BJ (cell line): ENCODE measurements around the gene OSM. TPM values are rescaled to one million over a fixed set of nuclear protein-coding genes. Genes with fewer than 3 reads are reported as not detected.

ENCODE experiments used
- CTCF ChIA-PET: fragments of 350-600 bp; formaldehyde crosslinking; extraction: SDS; loops from one replicate; lab custom pipeline; 2021; ENCODE audit warnings: antibody characterized with exemption, inconsistent platforms; lab: Yijun Ruan, JAX
- POLR2A ChIA-PET: fragments of 300-600 bp; sonication (Branson Sonifier 250); formaldehyde crosslinking; extraction: SDS; loops from one replicate; lab custom pipeline; 2021; ENCODE audit warnings: antibody characterized with exemption; lab: Charles Lee
- DNase-seq: peaks from one replicate; pipeline ENCODE4 v3.0.0-alpha.2; 2011; ENCODE audit warnings: low read depth
- H3K27me3 ChIP-seq: 2 replicates; pipeline ENCODE4 v1.6.0; 2011; ENCODE audit warnings: low read length; ENCODE audit not compliant: control insufficient read depth, insufficient read depth
- H3K36me3 ChIP-seq: 2 replicates; pipeline ENCODE4 v1.5.1; 2011; ENCODE audit warnings: low read length; ENCODE audit not compliant: control insufficient read depth, insufficient read depth
- H3K4me3 ChIP-seq: 2 replicates; pipeline ENCODE4 v1.5.1; 2011; ENCODE audit warnings: low read depth, mild to moderate bottlenecking, control low read depth, low read length
- CTCF ChIP-seq: IDR thresholded peaks from 2 replicates; pipeline ENCODE4 v1.5.1; 2011; ENCODE audit warnings: low read depth, mild to moderate bottlenecking, control low read depth, inconsistent platforms, low read length, moderate library complexity; ENCODE audit not compliant: insufficient read depth
- polyA plus RNA-seq: library from polyadenylated mRNA; depleted of rRNA; stranded (reverse); fragments of >200 nt; gene quantifications from 2 replicates; pipeline ENCODE4 v1.2.3, GENCODE V29; 2011

Gene OSM
- polyA plus RNA-seq, 1 experiment = not detected

GRCh38 chr22:30265823-30266444 lies 717 bp downstream of the OSM start:
- CTCF ChIA-PET = interaction anchor here (1.0 to 3.8 kb wide), 5 partner anchors 11 to 158 kb away, joined by 3 to 49 read pairs (median 34); partner anchors contain the start of gene RNF215
- no peak for DNase-seq
- POLR2A ChIA-PET = no interaction called here
- no peaks in the 10 kb centered on the region; the same call in 1 of the 2 replicates for H3K27me3 ChIP-seq
- no peak for TF ChIP-seq CTCF
- no peaks in the 10 kb centered on the region; the same call in 1 of the 2 replicates for H3K36me3 ChIP-seq
- no peak overlapping the region for H3K4me3 ChIP-seq

GRCh38 chr22:30265131-30265720 lies 1.4 kb downstream of the OSM start:
- ChIA-PET CTCF (interaction anchor here (1.0 to 3.8 kb wide), 6 partner anchors 10 to 221 kb away, joined by 3 to 49 read pairs (median 24); partner anchors contain the start of gene RNF215), POLR2A (no interaction called here)
- H3K36me3 ChIP-seq = no peaks in the 10 kb centered on the region; the same call in 1 of the 2 replicates
- no peak overlapping the region for H3K4me3 ChIP-seq
- no peak for TF ChIP-seq CTCF
- no peak for DNase-seq
- no peaks in the 10 kb centered on the region; the same call in 1 of the 2 replicates for H3K27me3 ChIP-seq

- no peak for TF ChIP-seq CTCF
- POLR2A ChIA-PET = no interaction called here
- Histone ChIP-seq H3K36me3 (no peaks in the 10 kb centered on the region; the same call in 1 of the 2 replicates), H3K27me3 (no peaks in the 10 kb centered on the region; the same call in 1 of the 2 replicates), H3K4me3 (no peak overlapping the region)
- CTCF ChIA-PET = interaction anchor here (0.6 to 3.8 kb wide), 30 partner anchors 8 to 479 kb away, joined by 3 to 49 read pairs (median 5); partner anchors contain the start of genes CASTOR1, RNF215 and SEC14L2
- no peak for DNase-seq
Measured at GRCh38 chr22:30263883-30264282, 2.8 kb downstream of the OSM start.

GRCh38 chr22:30262917-30263741 lies 3.5 kb downstream of the OSM start:
- TF ChIP-seq CTCF = peak; percentile 95
- Histone ChIP-seq H3K4me3 (no peak overlapping the region), H3K36me3 (no peaks in the 10 kb centered on the region; the same call in 1 of the 2 replicates), H3K27me3 (no peaks in the 10 kb centered on the region; the same call in 1 of the 2 replicates)
- ChIA-PET POLR2A (no interaction called here), CTCF (interaction anchor here (0.7 to 3.8 kb wide), 36 partner anchors 8 to 187 kb away, joined by 3 to 49 read pairs (median 5); partner anchors contain the start of genes CASTOR1, RNF215 and SEC14L2)
- DNase-seq = no peak

GRCh38 chr22:30262112-30262511 lies 4.5 kb downstream of the OSM start:
- H3K27me3 ChIP-seq = no peaks in the 10 kb centered on the region; the same call in 1 of the 2 replicates
- POLR2A ChIA-PET = no interaction called here
- no peak for TF ChIP-seq CTCF
- no peak for DNase-seq
- H3K36me3 ChIP-seq = no peaks in the 10 kb centered on the region
- CTCF ChIA-PET = interaction anchor here (0.9 to 1.5 kb wide), 6 partner anchors 9 to 164 kb away, joined by 3 to 7 read pairs (median 4); no protein-coding TSS in a partner anchor
- no peak overlapping the region for H3K4me3 ChIP-seq
